ENCODE measurements around the gene CR1.
"Not testable (repeated sequence)": the region's sequence is repeated elsewhere in the genome, so short reads cannot be mapped to it uniquely, and the experiment has no call there.

CR1 gene

DNA sequence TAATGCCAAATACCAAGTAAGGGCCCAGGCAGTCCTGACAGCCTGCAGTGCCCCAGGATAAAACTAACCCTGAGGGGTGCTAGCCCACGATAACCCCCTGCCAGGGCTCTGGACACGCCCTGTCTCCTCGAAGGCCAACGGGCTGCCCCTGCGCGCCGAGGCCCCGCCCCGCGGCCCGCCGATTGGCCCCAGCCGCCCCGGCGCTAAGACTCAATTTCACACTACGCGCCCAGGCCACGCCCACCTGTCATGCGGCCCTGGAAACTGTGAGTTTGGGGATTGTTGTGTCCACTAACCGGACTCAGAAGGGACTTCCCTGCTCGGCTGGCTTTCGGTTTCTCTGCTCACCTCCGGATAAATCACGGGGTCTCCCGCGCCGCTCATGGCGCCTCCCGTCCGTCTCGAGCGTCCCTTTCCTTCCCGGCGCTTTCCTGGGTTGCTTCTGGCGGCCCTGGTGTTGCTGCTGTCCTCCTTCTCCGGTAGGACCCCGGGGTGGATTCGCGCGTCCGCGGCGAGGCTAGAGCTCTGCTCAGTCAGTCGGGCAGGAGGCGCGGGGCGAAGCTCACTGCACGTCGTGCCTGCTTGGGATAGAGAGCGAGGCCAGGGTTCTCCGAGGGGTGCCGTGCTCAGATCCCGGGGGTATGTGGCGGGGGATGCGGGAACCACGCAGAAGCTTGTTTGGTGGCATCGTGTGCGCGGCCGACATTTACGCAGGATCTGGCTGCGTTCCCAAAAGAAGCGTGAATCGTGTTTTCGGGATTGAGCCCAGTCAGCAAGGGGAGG, 149.1 kb downstream of the CR1 start, which contains the start of gene CR1L:
Gene CR1L, plus strand, starts transcription at position 282 of the 783 bp plus-strand sequence. Its CDS starts 101 bp downstream, at position 383.
- peak; percentile 42 for DNase-seq (ENCODE audit: low read depth)

DNA sequence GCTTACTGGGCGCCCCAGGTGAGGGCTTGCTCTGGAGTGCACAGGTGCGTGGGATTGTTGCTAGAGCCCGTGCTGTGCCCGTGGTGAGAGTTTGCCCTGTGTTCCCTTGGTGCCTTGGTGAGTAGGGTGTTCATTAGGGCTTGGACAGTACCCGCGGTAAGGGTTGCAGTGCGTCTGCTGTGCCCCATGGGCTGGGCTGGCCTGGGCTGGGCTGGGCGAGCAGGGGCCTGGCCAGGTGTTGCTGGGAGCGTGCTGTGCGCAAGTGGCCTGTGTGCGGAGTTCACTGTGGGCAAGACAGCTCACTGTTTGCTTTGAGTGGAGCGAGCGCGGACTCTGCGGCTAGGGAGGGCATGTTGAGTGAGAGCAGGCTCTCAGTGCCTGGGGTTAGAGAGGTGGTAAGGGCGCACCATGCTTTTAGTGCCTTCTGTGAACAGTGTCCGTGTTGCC, 149.7 kb downstream of the CR1 start:
- DNase-seq (ENCODE audit: low read depth), result no peak

DNA sequence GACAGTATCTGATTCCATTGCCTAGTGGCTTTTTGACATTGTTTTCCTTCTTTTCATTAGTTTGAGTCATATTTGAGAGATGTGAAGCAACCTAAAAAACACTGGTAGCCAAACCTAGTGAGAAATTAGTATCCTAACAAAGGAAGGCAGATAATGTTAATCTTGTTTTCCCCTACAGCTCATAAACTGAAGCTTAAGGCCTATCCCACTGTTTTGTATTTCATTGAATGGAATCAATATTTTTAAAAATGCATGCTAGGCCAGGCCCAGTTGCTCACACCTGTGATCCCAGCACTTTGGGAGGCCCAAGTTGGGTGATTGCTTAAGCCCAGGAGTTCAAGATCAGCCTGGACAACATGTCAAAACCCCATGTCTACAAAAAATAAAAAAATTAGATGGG, 150.2 kb downstream of the CR1 start:
- no peak for DNase-seq (ENCODE audit: low read depth)

DNA sequence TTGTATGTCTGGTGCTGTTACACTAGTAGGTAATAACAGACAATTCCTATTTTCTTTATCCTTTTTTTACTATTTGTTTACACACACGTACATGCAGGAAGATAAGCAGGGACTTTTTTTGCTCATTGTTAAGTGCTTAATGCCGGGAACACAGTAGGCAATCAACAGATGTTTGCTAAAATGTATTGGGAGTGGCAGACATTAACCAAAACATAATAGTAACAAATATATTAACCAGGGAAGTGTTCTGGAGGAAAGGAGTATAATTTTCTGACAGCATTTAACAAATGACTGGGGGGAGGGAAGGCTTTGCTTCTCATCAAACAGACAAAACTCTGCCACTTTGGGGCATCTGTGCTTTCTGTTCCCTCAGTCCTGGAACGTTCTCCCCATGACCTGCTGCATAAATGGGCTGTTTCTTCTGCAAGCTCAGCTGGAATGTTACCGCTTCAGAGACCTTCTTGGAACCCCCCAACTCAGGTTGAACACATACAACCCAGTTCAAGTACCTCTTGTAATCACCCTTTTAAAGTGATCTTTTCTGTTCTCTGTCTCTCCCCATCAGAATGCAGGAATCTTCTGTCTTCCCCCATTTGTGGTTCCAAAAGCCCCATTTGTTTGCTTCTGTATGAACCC, 151.1 kb downstream of the CR1 start:
- DNase-seq (ENCODE audit: low read depth), result no peak

DNA sequence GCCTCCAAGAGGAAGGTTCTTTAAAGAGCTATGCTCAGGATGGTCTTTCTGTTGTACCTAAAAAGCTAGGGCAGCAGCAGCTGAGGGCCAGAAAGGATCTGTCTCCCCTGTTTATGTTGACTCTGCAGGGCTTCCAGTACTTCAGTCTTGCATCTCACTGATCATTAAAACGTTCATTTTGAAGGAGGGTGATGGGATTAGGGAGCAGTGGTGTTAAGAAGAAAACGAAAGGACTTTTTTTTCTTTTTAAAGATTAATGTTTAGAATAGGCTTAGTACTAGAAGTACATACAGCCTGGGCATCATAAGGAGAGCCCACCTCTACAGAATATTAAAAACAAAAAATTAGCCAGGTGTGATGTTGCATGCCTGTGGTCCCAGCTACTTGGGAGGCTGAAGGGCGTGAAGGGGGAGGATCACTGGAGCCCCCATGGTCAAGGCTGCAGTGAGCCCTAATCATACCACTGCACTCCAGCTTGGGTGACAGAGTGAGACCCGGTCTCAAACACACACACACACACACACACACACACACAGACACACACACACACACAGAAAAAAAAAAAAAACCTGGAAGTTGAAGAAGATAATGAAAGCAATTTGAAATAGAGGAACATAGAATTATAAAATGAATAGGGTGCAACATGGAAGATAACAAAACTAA, 151.8 kb downstream of the CR1 start:
- no peak for DNase-seq (ENCODE audit: low read depth)

DNA sequence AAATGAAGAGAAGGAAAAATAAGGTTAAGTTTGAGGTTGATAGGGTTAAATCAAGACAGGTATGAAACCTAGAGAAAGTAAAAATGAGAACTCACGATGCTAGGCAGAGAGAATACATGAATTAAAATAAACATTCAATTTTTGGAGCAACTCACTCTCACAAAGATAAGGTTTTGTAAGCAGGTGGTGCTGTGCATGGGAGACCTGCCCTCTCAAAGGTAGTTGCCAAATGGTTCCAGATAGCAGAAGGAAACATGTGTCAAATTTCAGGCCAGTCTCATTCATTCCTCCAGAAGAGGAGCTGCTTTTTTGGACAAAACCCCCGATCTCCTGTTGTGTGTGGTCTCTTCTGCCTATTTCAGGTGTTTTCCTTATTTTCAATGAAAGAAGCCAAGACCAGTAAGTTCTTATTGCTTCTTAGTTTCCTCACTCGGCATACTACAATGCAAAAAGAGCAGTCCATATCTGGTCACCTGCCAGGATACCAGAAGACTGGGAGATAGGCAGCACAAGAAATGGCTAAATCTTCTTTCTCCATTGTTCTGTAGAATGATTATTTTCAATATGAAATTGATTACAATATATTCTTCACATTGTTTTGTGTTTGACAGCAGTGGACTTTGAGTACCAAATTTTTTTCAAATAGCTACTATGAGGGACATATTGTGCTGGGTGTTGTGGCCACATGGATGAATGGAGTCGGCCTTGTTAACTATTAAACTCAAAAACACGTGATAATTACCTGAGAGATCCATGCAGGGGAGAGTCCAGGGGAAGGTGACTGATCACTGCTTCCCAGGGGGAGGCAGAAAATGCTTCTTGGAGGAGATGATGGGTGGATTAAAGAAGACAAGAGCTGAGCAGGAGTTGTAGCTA, 152.6 kb downstream of the CR1 start:
- DNase-seq (ENCODE audit: low read depth), result no peak

DNA sequence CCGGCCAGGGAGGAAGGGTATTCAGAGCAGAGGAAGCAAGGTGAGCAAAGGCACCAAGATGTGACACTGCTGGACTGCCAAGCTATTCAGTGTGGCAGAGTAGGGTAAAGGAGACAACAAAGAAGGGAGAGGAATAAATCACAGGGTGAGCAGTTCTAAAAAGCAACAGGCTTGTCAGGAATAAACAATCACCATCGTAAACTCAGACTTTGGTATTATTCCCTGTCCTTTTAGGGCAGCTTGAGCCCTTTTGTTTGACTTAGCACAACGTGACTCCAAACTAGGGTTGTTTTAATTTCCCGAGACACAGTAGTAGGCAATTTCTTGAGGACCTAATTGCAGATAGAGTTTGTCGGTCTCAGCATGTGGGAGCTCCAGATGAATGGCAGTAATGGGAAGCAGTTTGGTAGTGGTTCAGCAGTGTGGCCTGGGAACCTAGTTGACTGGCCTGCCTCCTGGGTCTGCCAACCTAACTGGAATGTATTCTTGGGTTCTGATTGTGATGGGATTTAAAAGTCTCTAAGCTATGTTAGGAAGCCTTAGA, 153.3 kb downstream of the CR1 start:
- DNase-seq (ENCODE audit: low read depth), result no peak

DNA sequence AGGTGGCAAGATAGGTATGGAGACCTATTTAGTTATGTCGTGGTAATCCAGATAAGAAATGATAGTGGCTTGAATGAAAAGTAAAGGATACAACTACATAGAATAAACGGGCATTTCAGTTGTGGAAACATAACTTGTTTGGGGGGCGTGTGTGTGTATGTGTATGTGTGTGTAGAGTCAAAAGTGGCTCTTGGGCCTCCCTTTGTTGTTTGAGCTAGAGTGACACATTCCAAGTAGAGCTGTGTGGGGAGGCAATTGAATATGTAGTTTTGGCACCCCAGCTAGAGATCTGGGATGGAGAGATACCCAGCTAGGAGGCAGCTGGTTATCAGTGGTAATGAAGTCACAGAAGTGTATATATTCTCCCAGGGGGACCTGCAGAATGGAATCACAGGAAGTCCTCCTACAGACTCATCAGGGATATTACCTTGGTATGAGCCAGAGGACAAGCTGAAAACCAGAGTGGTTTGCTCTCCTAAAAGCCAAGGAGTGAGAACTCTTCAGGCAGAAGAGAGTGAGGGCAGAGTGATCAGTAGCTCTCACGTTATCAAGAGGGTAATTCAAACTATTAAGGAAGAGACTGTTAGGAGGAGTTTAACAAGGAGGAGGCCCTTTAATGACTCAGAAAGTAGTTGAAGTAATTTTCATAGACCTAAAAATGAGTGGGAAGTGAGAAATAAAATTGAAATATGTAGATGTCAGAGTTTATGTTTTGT, 154.1 kb downstream of the CR1 start:
- no peak for DNase-seq (ENCODE audit: low read depth)

DNA sequence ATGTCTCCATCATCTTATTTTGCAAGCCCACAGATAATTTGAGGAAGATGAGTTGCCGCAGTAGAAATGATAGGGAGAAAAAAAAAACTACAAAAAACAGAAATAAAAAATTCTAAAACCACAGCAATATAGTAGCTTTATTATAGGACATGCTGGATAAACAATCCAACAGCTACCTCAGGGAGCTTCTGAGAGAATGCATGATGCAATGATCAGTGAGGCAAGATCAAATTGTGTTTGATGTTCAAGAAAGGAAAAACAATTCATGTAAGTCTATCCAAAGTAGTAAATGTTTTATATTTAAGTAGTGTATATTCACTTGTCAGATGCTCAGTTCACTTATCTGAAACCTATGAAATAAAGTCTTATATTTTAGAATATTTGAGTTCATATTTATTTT, 155.6 kb downstream of the CR1 start:
- no peak for DNase-seq (ENCODE audit: low read depth)

DNA sequence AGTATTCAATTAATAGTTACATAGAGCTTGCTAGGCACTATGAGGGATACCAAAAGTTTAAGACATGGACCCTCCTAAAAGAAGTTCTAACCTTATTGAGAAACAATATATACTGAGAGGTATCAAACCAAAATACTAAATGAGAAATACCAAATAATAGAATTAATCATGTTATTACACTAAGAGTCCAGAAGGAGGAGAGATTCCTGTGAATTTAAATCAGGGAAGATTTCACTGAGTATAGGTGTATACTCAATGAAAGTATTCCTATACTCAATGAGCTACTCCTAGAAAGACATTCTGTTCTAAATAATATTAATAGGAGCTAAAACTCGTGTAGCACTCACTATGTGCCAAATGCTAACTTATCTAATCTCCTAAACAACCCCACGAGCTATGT, 158.4 kb downstream of the CR1 start:
- DNase-seq (ENCODE audit: low read depth), result no peak

DNA sequence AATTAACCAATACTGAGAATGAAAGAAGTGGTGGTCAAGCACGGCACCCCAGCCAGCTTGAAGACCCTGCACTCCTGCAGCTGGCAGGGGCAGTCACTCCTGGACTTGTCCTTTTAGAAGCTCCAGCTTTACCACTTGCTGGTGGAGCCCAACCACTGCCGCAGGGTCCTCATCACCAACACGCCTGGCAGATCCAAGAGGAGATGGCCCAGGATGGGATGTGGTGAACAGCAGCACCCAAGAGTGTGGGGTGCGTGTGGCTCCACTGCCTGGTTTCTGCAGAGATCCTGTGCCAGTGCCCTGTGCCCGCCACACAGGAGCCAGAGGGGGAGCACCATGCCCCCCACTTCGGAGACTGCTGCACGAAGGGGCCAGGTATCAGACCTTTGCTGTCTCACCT, 162.5 kb downstream of the CR1 start:
- no peak for DNase-seq (ENCODE audit: low read depth)

DNA sequence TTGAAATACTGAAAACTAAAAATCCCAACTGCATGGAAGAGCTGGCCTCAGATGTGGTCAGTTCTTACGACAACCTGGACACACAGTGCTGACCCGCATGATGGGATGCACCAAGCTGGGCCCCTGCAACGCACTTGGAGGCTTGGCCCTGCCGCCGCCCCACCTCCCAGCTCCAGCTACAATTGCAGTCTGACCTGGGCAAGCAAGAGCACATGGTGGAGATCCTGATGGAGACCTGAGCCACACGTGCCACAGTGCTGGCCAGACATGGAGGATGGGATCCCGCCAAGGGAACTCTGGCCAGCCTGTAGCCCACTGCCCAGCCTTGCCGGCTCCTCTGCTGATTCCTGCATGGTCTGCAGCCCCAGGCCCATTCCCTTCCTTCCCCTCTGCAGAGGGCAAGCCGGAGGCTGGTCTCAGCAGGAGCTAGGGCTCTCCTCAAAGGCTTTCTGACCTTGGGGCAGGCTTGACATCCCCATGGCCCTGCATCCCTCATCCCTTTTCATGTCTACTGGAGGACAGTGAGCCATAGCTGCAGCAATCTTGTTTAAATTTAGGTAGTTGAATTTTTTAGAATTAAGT, 163.0 kb downstream of the CR1 start:
- DNase-seq (ENCODE audit: low read depth), result no peak

DNA sequence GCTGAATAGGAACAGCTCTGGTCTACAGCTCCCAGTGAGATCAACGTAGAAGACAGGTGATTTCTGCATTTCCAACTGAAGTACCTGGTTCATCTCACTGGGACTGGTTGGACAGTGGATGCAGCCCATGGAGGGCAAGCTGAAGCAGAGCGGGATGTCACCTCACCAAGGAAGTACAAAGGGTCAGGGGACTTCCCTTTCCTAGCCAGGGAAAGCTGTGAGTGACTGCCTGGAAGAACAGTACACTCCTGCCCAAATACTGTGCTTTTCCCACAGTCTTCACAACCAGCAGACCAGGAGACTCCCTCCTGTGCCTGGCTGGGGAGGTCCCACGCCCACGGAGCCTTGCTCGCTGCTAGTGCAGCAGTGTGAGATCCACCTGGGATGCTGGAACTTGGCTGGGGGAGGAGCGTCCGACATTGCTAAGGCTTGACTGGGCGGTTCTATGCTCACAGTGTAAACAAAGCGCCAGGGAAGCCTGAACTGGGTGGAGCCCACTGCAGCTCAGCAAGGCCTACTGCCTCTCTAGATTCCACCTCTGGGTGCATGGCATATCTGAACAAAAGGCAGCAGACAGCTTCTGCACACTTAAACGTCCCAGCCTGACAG, 163.7 kb downstream of the CR1 start:
- DNase-seq (ENCODE audit: low read depth), result no peak

DNA sequence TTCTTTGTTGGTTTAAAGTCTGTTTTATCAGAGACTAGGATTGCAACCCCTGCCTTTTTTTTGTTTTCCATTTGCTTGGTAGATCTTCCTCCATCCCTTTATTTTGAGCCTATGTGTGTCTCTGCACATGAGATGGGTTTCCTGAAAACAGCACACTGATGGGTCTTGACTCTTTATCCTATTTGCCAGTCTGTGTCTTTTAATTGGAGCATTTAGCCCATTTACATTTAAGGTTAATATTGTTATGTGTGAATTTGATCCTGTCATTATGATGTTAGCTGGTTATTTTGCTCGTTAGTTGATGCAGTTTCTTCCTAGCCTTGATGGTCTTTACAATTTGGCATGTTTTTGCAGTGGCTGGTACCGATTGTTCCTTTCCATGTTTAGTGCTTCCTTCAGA, 165.5 kb downstream of the CR1 start:
- not testable (repeated sequence) for DNase-seq (ENCODE audit: low read depth)

DNA sequence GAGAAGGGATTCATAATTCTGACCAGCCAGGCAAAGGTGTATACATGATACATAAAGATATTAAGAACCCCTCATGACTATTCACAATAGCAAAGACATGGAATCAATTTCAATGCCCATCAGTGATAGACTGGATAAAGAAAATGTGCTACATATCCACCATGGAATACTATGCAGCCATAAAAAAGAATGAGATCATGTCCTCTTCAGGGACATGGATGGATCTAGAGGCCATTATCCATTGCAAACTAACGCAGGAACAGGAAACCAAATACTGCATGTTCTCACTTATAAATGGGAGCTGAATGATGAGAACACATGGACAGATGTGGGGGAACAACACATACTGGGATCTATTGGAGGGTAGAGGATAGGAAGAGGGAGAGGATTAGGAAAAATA, 170.4 kb downstream of the CR1 start:
- DNase-seq (ENCODE audit: low read depth), result no peak

DNA sequence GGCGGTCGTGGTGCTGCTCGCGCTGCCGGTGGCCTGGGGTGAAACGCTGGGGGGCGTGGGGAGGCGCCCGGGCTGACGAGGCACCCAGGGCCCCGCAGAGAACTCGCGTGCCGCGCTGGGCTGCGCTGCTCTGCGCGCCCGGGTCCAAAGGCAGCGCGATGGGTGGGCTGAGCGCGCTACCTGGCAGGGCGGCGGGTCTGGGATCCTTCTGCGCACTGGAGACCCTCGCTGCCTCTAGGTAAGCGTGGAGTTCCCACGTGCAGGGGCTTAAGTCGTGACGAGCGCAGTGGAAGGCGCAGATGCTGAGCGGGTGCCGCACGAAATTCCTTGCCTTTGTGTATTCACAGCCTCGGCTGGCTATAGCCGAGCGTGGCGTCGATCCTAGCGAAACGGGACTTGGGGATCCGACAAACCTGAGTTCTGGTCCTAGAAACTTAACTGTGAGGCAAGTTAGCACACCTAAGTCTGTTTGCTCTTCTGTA, 173.6 kb downstream of the CR1 start:
- DNase-seq (ENCODE audit: low read depth), result no peak

DNA sequence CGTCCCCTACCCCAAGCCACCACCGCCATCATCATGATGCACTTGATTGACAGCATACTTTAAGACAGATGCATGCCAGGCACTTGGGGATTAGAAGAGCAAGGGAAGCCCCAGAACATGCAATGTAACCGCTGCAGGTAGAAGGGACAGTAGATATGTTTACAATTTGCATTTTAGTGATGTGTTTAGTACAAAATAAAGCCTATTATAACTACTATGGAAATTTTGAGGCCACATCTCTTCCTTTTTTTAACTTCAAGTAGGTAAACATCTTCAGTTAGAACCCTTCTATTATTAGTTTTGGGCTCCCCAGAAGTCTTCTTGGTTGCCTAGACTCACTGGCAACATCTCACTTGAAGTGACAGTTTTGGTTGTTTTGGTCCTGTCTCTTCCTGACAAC, 174.2 kb downstream of the CR1 start:
- no peak for DNase-seq (ENCODE audit: low read depth)

DNA sequence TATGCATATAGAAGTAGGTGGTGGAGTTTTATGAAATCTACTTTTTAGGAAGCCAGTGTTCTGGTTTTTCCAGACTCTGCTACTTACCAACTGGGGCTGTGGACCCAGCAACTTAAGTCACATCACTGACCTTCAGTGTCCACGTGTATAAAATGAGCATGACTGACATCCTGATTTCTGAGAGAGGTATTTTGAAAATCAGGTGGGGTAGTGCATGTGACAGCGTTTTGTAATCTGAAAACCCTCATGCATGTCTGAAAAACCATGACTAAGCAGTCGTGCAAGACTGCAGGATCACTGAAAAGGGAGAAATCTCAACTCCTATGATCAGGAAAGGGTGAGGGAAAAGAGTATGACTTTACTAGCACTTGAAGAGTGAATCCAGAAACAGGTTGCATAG, 175.0 kb downstream of the CR1 start:
- DNase-seq (ENCODE audit: low read depth), result no peak

DNA sequence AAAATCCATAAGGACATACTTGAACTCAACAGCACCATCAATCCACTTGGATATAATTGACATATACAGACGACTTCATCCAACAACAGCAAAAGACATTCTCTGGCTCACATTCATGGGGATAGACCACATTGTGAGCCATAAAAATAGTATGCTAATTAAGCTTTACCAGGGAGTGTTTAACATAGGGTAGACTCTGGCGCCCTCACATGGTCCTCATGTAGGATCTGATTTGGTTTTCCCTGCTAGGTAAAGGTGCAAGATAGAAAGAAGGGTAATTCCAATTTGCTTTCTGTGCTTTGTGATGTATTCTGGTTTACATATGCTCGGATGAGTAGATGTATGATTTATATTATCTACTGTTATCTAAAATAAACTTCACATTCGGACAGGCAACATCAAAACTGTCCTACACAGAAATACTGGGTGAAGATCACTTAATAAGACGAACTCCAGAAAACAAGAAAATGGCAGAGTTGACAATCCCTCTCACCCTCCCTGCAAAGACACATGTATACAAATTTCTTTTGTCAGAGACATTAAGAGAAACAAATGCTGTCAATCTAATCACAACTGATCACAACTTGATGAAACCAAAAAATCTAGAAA, 176.7 kb downstream of the CR1 start:
- no peak for DNase-seq (ENCODE audit: low read depth)

DNA sequence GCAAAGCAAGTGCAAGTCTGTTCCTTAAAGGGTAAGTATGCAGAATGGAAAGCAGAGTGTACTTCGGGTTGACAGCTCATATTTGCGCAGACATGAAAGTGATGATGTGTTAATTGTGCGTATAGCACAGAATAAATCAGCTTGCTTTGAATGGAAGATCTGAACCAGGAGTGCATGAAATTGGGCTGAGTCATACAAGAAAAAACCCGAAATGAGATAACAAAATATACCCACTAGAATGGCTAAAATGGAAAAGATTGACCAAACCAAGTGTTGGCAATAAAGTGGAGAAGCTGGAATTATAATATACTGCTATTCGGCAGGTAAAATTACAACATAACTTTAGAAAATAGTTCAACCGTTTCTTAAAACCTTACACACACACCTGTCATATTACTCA, 177.4 kb downstream of the CR1 start:
- no peak for DNase-seq (ENCODE audit: low read depth)
